Endodermal cell (in vitro differentiated cells): ENCODE measurements around the gene CBFA2T3. TPM values are rescaled to one million over a fixed set of nuclear protein-coding genes. Genes with fewer than 3 reads are reported as not detected.

ENCODE experiments used
- DNase-seq: peaks from one replicate; pipeline ENCODE4 v3.0.0-alpha.2; 2017
- H3K27ac ChIP-seq: 2 replicates; pipeline ENCODE4 v1.5.1; 2013; ENCODE audit warnings: mild to moderate bottlenecking, low read depth, low read length, moderate library complexity
- H3K27me3 ChIP-seq: 2 replicates; pipeline ENCODE4 v1.6.1; 2013; ENCODE audit warnings: mild to moderate bottlenecking, low read length, moderate library complexity; ENCODE audit not compliant: insufficient read depth, control insufficient read depth, poor library complexity, severe bottlenecking
- H3K36me3 ChIP-seq: 2 replicates; pipeline ENCODE4 v1.7.0; 2013; ENCODE audit warnings: mild to moderate bottlenecking, low read length, moderate library complexity; ENCODE audit not compliant: control insufficient read depth, insufficient read depth
- H3K4me1 ChIP-seq: one replicate; pipeline ENCODE4 v1.7.0; 2013; ENCODE audit warnings: low read length; ENCODE audit not compliant: control insufficient read depth, insufficient read depth
- H3K4me3 ChIP-seq: 2 replicates; pipeline ENCODE4 v1.5.1; 2013; ENCODE audit warnings: mild to moderate bottlenecking, low read length, moderate library complexity
- H3K9ac ChIP-seq: 2 replicates; pipeline ENCODE4 v1.6.1; 2013; ENCODE audit warnings: mild to moderate bottlenecking, low read length, moderate library complexity; ENCODE audit not compliant: poor library complexity, severe bottlenecking; ENCODE audit errors: extremely low read depth
- H3K9me3 ChIP-seq: 2 replicates; pipeline ENCODE4 v1.6.1; 2013; ENCODE audit warnings: mild to moderate bottlenecking, low read length, moderate library complexity; ENCODE audit not compliant: control insufficient read depth
- H3K27ac Mint-ChIP-seq: 2 replicates; pipeline ENCODE4 v1.8.0; 2020; ENCODE audit warnings: mixed read lengths
- H3K27me3 Mint-ChIP-seq: 2 replicates; pipeline ENCODE4 v1.8.0; 2021; ENCODE audit warnings: mild to moderate bottlenecking, mixed read lengths; ENCODE audit not compliant: insufficient read depth
- H3K36me3 Mint-ChIP-seq: 2 replicates; pipeline ENCODE4 v1.8.0; 2020; ENCODE audit warnings: low read depth, mixed read lengths
- H3K4me1 Mint-ChIP-seq: 2 replicates; pipeline ENCODE4 v1.8.0; 2020; ENCODE audit warnings: mixed read lengths
- H3K4me3 Mint-ChIP-seq: 2 replicates; pipeline ENCODE4 v1.8.0; 2020; ENCODE audit warnings: mild to moderate bottlenecking, moderate library complexity, mixed read lengths
- H3K9me3 Mint-ChIP-seq: 2 replicates; pipeline ENCODE4 v1.8.0; 2020; ENCODE audit warnings: mild to moderate bottlenecking, mixed read lengths
- WGBS, 2 experiments: methylation state at CpG; one replicate each; pipeline versions ENCODE4 v1.1.5 to v1.1.7; 2013; ENCODE audit warnings: missing lambda C conversion rate in 2 of 2, mixed read lengths in 1 of 2; ENCODE audit not compliant: insufficient coverage in 1 of 2, insufficient read length in 1 of 2; 5-methylcytosine and 5-hydroxymethylcytosine counted together
- total RNA-seq, 2 donors: library from RNA; stranded (reverse); fragmentation: NEBNext Ultra II Directional in 1 of 2; extraction: Animal tissue kit (Norgen Biotek cat#: 25700) in 1 of 2; gene quantifications; 2 replicates in 1 of 2; 3 replicates in 1 of 2; pipeline ENCODE4 v1.2.1, GENCODE V29; 2021
- TF ChIP-seq, protein P1 (sequence below): fragments of 200-600 bp; sonication (generic); conservative IDR thresholded peaks from 2 replicates; pipeline ENCODE4 v1.5.0; 2021; ENCODE audit warnings: antibody characterized with exemption, mild to moderate bottlenecking

CBFA2T3 gene
- total RNA-seq, 2 donors from 2014 or later, result 1.0 to 3.1 TPM

DNA sequence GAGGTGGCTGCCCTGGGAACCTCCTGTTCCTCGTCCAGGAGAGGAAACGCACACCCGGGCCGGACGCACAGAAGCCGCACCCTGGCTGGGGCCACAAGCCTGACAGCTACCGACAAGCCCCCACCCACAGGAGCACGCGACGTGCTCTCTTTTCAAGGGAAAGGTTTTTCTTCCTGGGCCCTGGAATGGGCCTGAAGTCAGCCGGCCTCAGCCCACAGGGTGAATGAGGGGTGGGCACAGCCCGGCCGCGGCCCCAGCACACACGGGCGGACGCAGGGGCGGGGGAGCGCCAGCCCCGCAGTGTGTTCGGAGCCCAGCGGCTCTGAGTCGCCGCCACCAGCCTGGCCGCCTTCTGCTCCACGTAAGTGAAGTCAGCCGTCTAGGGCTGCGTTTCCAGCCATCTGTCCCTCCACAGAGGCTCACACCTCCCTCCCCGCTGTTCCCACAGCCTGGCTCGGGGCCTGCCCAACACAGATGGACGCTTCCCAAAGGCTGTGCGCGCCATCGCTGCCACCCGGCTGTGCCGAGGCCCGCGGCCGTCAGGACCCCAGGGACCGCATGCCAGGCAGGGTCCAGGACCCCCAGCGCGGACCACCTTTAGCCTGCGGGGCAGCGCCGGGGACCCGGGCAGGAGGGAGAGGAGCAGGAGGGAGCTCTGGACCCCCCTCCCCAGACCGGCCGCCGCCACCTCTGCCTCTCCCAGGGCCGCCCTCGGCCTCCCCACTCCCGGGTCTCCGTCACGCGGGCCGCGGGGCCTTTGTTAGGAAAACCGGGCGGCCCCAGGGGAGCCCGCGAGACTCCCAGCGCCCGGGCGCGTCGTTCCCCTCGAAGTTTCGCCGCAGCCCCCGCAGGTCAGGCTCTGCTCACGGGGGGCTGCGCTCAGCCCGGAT lies 36.8 kb downstream of the CBFA2T3 start:
- H3K9ac ChIP-seq, result no peak overlapping the region
- Mint-ChIP-seq H3K27me3 (peaks cover 40% of the 10 kb centered on the region), H3K9me3 (no peaks in the 10 kb centered on the region), H3K36me3 (no peaks in the 10 kb centered on the region), H3K4me1 (no peaks in the 10 kb centered on the region), H3K4me3 (peak overlapping the region; percentile 31), H3K27ac (no peak overlapping the region)
- TF ChIP-seq, protein P1, sequence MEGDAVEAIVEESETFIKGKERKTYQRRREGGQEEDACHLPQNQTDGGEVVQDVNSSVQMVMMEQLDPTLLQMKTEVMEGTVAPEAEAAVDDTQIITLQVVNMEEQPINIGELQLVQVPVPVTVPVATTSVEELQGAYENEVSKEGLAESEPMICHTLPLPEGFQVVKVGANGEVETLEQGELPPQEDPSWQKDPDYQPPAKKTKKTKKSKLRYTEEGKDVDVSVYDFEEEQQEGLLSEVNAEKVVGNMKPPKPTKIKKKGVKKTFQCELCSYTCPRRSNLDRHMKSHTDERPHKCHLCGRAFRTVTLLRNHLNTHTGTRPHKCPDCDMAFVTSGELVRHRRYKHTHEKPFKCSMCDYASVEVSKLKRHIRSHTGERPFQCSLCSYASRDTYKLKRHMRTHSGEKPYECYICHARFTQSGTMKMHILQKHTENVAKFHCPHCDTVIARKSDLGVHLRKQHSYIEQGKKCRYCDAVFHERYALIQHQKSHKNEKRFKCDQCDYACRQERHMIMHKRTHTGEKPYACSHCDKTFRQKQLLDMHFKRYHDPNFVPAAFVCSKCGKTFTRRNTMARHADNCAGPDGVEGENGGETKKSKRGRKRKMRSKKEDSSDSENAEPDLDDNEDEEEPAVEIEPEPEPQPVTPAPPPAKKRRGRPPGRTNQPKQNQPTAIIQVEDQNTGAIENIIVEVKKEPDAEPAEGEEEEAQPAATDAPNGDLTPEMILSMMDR, result no peak
- no peaks in the 10 kb centered on the region for H3K9me3 ChIP-seq
- H3K27me3 ChIP-seq, result peaks cover 46% of the 10 kb centered on the region
- DNase-seq, result peak; percentile 74
- 25 to 38% methylated on average over 17 to 73 of the region's 73 CpGs for WGBS, 2 experiments
- no peaks in the 10 kb centered on the region for H3K36me3 ChIP-seq
- H3K27ac ChIP-seq, result no peak overlapping the region
- no peak overlapping the region for H3K4me3 ChIP-seq
- H3K4me1 ChIP-seq, result no peaks in the 10 kb centered on the region

DNA sequence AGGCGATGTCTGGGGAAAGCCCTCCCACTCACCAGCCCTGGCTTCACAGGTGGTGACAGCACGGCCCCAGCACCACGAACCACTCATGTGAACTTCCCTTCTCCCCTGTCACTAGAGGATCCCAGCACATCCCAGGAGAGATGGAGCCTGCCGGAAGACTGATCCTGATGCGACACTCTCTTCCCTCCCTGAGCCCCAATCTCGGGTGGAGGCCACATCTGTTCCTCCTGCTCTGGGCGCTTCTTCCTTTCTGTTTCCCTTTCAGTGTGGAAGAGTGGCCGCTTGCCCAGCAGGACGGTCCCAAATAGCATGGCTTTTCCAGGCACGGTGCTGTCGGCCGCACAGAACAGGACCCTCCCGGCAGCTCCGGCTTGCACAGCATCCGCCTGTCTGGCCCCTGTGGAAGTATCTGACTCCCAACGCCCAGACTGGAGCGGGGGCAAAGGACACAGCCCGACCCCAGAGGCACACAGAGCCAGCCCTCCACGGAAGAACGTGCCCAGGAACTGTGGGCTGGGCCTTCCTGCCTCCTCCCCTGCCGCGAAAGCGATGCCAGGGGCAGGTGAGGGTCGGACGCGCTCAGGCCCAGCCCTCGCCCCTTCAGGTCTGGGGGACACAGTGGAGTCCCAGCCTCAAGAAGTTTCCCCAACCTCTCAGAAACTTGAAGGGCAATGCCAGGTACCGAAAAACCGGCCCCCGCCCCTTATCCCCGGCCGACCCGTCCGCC lies 37.6 kb downstream of the CBFA2T3 start:
- Histone ChIP-seq H3K4me3 (no peak overlapping the region), H3K4me1 (no peaks in the 10 kb centered on the region), H3K9ac (no peak overlapping the region), H3K27me3 (peaks cover 46% of the 10 kb centered on the region), H3K9me3 (no peaks in the 10 kb centered on the region), H3K27ac (no peak overlapping the region), H3K36me3 (no peaks in the 10 kb centered on the region)
- no peak for DNase-seq
- H3K27ac Mint-ChIP-seq, result no peak overlapping the region
- no peaks in the 10 kb centered on the region for H3K36me3 Mint-ChIP-seq
- no peaks in the 10 kb centered on the region for H3K9me3 Mint-ChIP-seq
- TF ChIP-seq, protein P1, result no peak
- H3K27me3 Mint-ChIP-seq, result peaks cover 36% of the 10 kb centered on the region
- H3K4me1 Mint-ChIP-seq, result no peaks in the 10 kb centered on the region
- 79 to 85% methylated on average over 25 to 34 of the region's 34 CpGs for WGBS, 2 experiments
- H3K4me3 Mint-ChIP-seq, result no peak overlapping the region

DNA sequence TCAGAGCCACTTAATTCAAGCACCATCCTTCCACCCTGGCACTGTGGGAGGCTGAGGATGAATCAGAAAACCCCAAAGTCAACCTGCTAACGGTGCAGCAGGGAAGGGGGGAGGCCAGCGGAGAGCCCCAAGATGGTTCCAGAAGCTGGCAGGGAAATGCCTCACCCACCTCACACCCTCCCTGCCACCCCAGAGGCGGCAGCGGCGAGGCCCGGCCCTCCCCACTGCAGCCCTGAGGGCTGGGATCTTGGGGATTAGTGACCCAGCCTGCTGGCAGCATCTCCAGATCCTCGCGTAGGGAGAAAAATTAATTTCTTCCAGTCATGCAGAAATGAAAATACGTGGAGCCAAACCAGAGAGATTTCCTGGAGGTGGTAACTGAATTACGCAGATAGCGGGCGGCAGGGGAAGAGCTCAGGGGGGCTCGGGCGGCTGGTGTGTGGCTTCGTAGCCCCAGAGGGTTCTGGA lies 38.2 kb downstream of the CBFA2T3 start:
- H3K4me1 ChIP-seq, result no peaks in the 10 kb centered on the region
- no peak overlapping the region for H3K4me3 ChIP-seq
- peaks cover 46% of the 10 kb centered on the region for H3K27me3 ChIP-seq
- Mint-ChIP-seq H3K36me3 (no peaks in the 10 kb centered on the region), H3K27me3 (peaks cover 36% of the 10 kb centered on the region), H3K9me3 (no peaks in the 10 kb centered on the region), H3K4me3 (no peak overlapping the region), H3K27ac (no peak overlapping the region), H3K4me1 (no peaks in the 10 kb centered on the region)
- 86 to 98% methylated on average over 10 to 14 of the region's 15 CpGs for WGBS, 2 experiments
- DNase-seq, result no peak
- no peak overlapping the region for H3K9ac ChIP-seq
- no peaks in the 10 kb centered on the region for H3K9me3 ChIP-seq
- TF ChIP-seq, protein P1, result no peak
- H3K27ac ChIP-seq, result no peak overlapping the region
- no peaks in the 10 kb centered on the region for H3K36me3 ChIP-seq
